ENCODE measurements around the gene ACCS.

GRCh38 chr11:44031549-44031948 is 34.5 kb upstream of the ACCS start:
- TF ChIP-seq POLR2A (IDR thresholded peaks at IDR 0.05) = no peak
- TF ChIP-seq, protein P1, sequence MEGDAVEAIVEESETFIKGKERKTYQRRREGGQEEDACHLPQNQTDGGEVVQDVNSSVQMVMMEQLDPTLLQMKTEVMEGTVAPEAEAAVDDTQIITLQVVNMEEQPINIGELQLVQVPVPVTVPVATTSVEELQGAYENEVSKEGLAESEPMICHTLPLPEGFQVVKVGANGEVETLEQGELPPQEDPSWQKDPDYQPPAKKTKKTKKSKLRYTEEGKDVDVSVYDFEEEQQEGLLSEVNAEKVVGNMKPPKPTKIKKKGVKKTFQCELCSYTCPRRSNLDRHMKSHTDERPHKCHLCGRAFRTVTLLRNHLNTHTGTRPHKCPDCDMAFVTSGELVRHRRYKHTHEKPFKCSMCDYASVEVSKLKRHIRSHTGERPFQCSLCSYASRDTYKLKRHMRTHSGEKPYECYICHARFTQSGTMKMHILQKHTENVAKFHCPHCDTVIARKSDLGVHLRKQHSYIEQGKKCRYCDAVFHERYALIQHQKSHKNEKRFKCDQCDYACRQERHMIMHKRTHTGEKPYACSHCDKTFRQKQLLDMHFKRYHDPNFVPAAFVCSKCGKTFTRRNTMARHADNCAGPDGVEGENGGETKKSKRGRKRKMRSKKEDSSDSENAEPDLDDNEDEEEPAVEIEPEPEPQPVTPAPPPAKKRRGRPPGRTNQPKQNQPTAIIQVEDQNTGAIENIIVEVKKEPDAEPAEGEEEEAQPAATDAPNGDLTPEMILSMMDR (IDR thresholded peaks at IDR 0.05) = no peak
